Measurements from ENCODE around the gene SSH2.

SSH2 gene

GRCh38 chr17:29892201-29892600, 37.8 kb downstream of the SSH2 start:
- TF ChIP-seq CTCF (conservative IDR thresholded peaks at IDR 0.05; ENCODE audit: control insufficient read depth, insufficient read depth, low read depth, low read length) = no peak
- H3K4me3 ChIP-seq (ENCODE audit: control insufficient read depth, low read depth, low read length) = no peak overlapping the region
- no peak for DNase-seq (ENCODE audit: low read depth)

- no peak for TF ChIP-seq CTCF (conservative IDR thresholded peaks at IDR 0.05; ENCODE audit: control insufficient read depth, insufficient read depth, low read depth, low read length)
- DNase-seq (ENCODE audit: low read depth) = no peak
- no peak overlapping the region for H3K4me3 ChIP-seq (ENCODE audit: control insufficient read depth, low read depth, low read length)
These were observed 38.9 kb downstream of the SSH2 start for GRCh38 chr17:29891131-29891530.

- DNase-seq (ENCODE audit: low read depth) = no peak
- no peak for TF ChIP-seq CTCF (conservative IDR thresholded peaks at IDR 0.05; ENCODE audit: control insufficient read depth, insufficient read depth, low read depth, low read length)
These were observed 44.9 kb downstream of the SSH2 start for GRCh38 chr17:29885031-29885640.

GRCh38 chr17:29883497-29883896, 46.5 kb downstream of the SSH2 start:
- no peak overlapping the region for H3K4me3 ChIP-seq (ENCODE audit: control insufficient read depth, low read depth, low read length)
- peak; percentile 25 for DNase-seq (ENCODE audit: low read depth)
- TF ChIP-seq CTCF (conservative IDR thresholded peaks at IDR 0.05; ENCODE audit: control insufficient read depth, insufficient read depth, low read depth, low read length) = no peak

More at GRCh38 chr17:29885031-29885640, 44.9 kb downstream of the SSH2 start:
- no peak overlapping the region for H3K4me3 ChIP-seq (ENCODE audit: control insufficient read depth, low read depth, low read length)

GRCh38 chr17:29881256-29881655, 48.8 kb downstream of the SSH2 start:
- DNase-seq (ENCODE audit: low read depth) = no peak
- no peak overlapping the region for H3K4me3 ChIP-seq (ENCODE audit: control insufficient read depth, low read depth, low read length)
- no peak for TF ChIP-seq CTCF (conservative IDR thresholded peaks at IDR 0.05; ENCODE audit: control insufficient read depth, insufficient read depth, low read depth, low read length)

GRCh38 chr17:29880031-29880430, 50.0 kb downstream of the SSH2 start:
- TF ChIP-seq CTCF (conservative IDR thresholded peaks at IDR 0.05; ENCODE audit: control insufficient read depth, insufficient read depth, low read depth, low read length) = no peak
- DNase-seq (ENCODE audit: low read depth) = peak; percentile 6

More at GRCh38 chr17:29880031-29880430, 50.0 kb downstream of the SSH2 start:
- H3K4me3 ChIP-seq (ENCODE audit: control insufficient read depth, low read depth, low read length) = no peak overlapping the region
